COLO829 (cell line): ENCODE data around the gene PARP16.

Experiments used
- DNase-seq: peaks from one replicate; pipeline ENCODE4 v3.0.0; 2012; ENCODE audit warnings: low spot score

Gene PARP16

GRCh38 chr15:65311760-65312159 is 25.1 kb upstream of the PARP16 start:
- DNase-seq: no peak

GRCh38 chr15:65310431-65311137 is 23.9 kb upstream of the PARP16 start:
- no peak for DNase-seq

- no peak for DNase-seq
Measured at GRCh38 chr15:65309882-65310418, 23.3 kb upstream of the PARP16 start.

GRCh38 chr15:65307978-65308377 is 21.3 kb upstream of the PARP16 start:
- no peak for DNase-seq

GRCh38 chr15:65306551-65306950 is 19.9 kb upstream of the PARP16 start:
- DNase-seq: no peak

GRCh38 chr15:65305776-65306175 is 19.1 kb upstream of the PARP16 start:
- no peak for DNase-seq

- no peak for DNase-seq
Measured at GRCh38 chr15:65305150-65305758, 18.6 kb upstream of the PARP16 start.

- DNase-seq: peak; percentile 75
Measured at GRCh38 chr15:65304381-65305149, 17.9 kb upstream of the PARP16 start, which contains the start of gene RNU5B-1. TSS of gene RNU5B-1 (plus strand) at chr15:65304677.

GRCh38 chr15:65303687-65304380 is 17.2 kb upstream of the PARP16 start:
- DNase-seq: no peak

- DNase-seq: no peak
Measured at GRCh38 chr15:65302061-65302460, 15.4 kb upstream of the PARP16 start.

GRCh38 chr15:65300924-65301441 is 14.3 kb upstream of the PARP16 start:
- no peak for DNase-seq

GRCh38 chr15:65298731-65299130 is 12.0 kb upstream of the PARP16 start:
- DNase-seq: no peak

GRCh38 chr15:65292938-65293518 is 6.3 kb upstream of the PARP16 start:
- DNase-seq: no peak

GRCh38 chr15:65290228-65290627 is 3.5 kb upstream of the PARP16 start:
- DNase-seq: no peak

- no peak for DNase-seq
Measured at GRCh38 chr15:65289261-65289854, 2.7 kb upstream of the PARP16 start.

GRCh38 chr15:65287520-65287855 is 805 bp upstream of the PARP16 start:
- no peak for DNase-seq

GRCh38 chr15:65286069-65286703 is 497 bp downstream of the PARP16 start:
- no peak for DNase-seq

- no peak for DNase-seq
Measured at GRCh38 chr15:65285291-65286068, 1.2 kb downstream of the PARP16 start.

GRCh38 chr15:65278480-65278879 is 8.2 kb downstream of the PARP16 start:
- DNase-seq: no peak

- DNase-seq: no peak
Measured at GRCh38 chr15:65277015-65277414, 9.7 kb downstream of the PARP16 start.
